GM18505 (cell line): ENCODE data around the gene TRAP1.

ENCODE experiments used
- ATAC-seq: cut with Tn5 transposase; IDR thresholded peaks from one replicate; pipeline ENCODE4 v1.9.1; 2021; ENCODE audit not compliant: unreplicated experiment
- POLR2A ChIP-seq: IDR thresholded peaks from 4 replicates; pipeline ENCODE4 v1.6.1; 2011; ENCODE audit warnings: borderline replicate concordance; ENCODE audit not compliant: insufficient read depth, insufficient read length; ENCODE audit errors: extremely low read depth

TRAP1 gene

DNA sequence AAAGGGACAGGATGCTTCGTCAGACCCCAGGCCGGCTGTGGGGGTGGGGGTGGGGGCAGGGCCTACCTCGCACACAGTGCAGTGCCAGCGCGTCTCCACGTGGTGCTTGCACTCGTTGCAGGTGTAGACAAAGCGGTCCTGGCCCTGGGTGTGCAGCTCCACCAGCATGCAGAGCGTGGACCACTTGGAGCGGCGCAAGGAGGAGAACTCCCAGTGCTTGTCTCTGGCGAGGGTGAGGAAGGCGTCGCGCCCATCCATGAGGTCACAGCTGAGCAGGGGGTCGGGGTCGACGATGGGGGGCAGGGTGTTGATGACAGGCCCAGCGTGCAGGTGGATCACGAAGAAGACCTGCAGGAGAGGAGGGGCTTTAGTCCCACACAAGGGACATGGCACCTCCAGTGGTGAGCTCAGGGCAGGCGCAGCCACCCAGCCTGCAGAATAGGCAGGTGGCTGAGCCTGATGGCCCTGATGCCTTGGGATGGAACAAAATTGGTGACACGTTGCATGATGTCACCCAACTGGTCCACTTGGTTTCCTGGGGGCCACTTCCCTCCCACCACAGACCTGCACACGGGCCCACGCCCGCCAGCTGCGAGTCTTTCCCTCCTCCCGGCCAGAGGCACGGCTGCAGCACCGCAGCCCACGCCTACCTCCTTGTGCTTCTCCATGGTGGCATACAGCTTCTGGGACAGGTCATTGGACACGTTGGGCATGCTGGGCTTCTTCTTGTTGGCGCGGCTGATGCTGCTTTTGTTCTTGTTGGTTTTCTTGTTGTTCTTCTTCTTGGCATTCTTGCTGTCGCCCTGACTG lies 14.0 kb upstream of the TRAP1 start:
- no peak for ATAC-seq
- TF ChIP-seq POLR2A: no peak

GRCh38 chr16:3730161-3731125 lies 13.1 kb upstream of the TRAP1 start:
- TF ChIP-seq POLR2A: no peak
- no peak for ATAC-seq

- TF ChIP-seq POLR2A: no peak
- ATAC-seq: no peak
Observed at GRCh38 chr16:3729161-3730112, 12.1 kb upstream of the TRAP1 start.

DNA sequence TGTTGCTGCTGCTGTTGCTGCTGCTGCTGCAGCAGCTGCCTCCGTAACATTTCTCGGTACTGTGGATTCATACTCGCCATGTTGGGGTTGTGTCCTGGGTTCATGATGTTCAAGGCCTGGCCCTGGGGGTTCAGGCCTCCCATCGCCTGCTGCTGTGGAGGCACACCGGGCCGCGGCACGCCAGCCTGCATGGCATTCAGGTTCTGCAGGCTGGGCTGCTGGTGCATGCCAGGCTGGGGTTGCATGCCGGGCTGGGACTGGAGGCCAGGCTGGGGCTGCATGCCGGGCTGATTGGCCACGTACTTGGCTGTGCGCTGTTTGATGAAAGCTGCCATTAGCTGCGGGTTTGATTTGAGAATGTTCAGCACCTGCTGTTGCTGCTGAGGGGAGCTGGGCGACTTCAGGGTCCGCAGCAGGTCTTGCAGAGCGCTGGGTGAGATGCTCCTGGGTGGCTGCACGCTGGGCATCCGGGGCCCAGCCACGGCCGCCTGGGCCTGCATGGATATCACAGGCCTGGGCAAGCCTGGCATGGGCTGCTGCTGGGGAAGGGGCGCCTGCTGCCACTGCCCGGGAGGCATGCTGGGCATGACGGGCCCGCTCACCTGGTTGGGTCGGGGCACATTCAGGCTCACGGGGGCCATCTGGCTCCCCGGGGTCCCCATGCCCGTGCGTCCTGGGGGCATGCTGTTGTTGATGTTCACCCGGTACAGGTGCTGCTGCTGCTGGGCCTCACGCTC lies 11.3 kb upstream of the TRAP1 start:
- ATAC-seq: no peak
- TF ChIP-seq POLR2A: no peak

DNA sequence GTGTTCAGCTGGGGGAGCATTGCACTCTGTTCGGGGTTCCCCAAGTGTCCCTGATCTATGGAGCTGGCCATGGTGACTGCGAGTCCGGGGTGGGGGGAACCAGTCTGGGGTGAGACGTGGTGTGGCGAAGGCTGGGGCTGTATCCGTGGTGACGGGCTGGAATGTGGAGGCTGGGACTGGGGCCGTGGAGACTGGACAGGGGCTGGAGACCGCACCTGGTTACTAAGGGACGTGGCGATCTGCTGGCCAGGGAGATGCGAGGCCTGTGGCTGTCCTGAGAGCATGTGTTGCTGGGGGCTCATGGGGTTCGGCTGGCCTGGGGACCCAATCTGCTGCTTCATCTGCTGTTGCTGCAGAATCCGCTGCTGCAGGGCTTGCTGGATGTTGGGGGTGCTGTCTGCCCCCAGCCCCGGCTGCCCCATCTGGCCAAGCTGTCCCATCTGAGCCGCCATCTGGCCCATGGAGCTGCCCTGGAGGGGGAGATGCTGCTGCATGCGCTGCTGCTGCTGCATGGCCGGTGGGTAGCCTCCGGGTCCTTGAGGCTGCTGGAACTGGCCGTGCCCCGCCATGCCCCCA lies 10.6 kb upstream of the TRAP1 start:
- TF ChIP-seq POLR2A: no peak
- no peak for ATAC-seq

- ATAC-seq: no peak
- TF ChIP-seq POLR2A: no peak
Observed at GRCh38 chr16:3726021-3726687, 8.8 kb upstream of the TRAP1 start.

- no peak for ATAC-seq
- no peak for TF ChIP-seq POLR2A
Observed at GRCh38 chr16:3725276-3725675, 8.0 kb upstream of the TRAP1 start.

DNA sequence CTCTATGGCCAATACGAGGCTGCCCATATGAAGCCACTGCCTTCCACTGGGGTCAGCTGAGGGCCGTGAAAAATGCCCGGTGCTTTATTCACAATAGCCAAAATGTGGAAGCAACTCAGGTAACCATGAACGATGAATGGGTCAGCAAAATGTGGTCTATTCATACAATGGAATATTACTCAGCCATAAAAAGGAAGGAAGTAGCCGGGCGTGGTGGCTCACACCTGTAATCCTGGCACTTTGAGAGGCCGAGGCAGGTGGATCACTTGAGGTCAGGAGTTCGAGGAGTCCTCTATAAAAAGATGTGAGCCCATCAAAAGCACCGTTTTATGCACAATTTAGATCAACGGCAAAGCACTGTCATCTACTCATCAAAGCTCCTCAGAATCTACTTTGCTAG lies 5.2 kb upstream of the TRAP1 start:
- ATAC-seq: no peak
- no peak for TF ChIP-seq POLR2A

GRCh38 chr16:3720418-3720817 lies 3.1 kb upstream of the TRAP1 start:
- ATAC-seq: no peak
- no peak for TF ChIP-seq POLR2A

- no peak for TF ChIP-seq POLR2A
- no peak for ATAC-seq
Observed at GRCh38 chr16:3718628-3719027, 1.3 kb upstream of the TRAP1 start.

GRCh38 chr16:3718019-3718391 lies 681 bp upstream of the TRAP1 start:
- no peak for ATAC-seq
- TF ChIP-seq POLR2A: no peak
